Right lung (tissue), 5 donors: ENCODE data around the gene SORCS2. TPM values are rescaled to one million over a fixed set of nuclear protein-coding genes. Genes with fewer than 3 reads are reported as not detected.
"Not testable (repeated sequence)": the region's sequence is repeated elsewhere in the genome, so short reads cannot be mapped to it uniquely, and the experiment has no call there.

Experiments used
- DNase-seq, 2 donors: peaks; one replicate each; pipeline ENCODE4 v3.0.0-alpha.2; 2013
- polyA plus RNA-seq, 5 donors: library from polyadenylated mRNA; unstranded; fragments of 120-200 nt; gene quantifications; one replicate each; pipeline versions ENCODE4 v1.2.1 to v1.2.3, GENCODE V29; 2013; ENCODE audit warnings: inconsistent platforms in 1 of 5, low replicate concordance in 1 of 5; ENCODE audit not compliant: insufficient read length in 5 of 5, insufficient read depth in 1 of 5

SORCS2 gene
- polyA plus RNA-seq, 5 donors = 4.8 to 8.6 (median 5.8) TPM

- no peak for DNase-seq
Measured at GRCh38 chr4:7575426-7575825, 383.1 kb downstream of the SORCS2 start.

DNA sequence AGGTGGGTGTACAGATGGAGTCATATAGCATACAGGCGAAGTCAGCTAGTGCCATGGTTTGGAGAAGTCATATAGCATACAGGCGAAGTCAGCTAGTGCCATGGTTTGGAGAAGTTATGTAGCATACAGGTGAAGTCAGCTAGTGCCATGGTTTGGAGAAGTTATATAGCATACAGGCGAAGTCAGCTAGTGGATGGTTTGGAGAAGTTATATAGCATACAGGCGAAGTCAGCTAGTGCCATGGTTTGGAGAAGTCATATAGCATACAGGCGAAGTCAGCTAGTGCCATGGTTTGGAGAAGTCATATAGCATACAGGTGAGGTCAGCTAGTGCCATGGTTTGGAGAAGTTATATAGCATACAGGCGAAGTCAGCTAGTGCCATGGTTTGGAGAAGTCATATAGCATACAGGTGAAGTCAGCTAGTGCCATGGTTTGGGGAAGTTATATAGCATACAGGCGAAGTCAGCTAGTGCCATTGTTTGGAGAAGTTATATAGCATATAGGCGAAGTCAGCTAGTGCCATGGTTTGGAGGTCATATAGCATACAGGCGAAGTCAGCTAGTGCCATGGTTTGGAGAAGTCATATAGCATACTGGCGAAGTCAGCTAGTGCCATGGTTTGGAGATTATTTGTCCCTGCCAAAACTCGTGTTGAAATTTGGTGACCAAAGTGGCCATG is 385.2 kb downstream of the SORCS2 start:
- not testable (repeated sequence) for DNase-seq

GRCh38 chr4:7581477-7581876 is 389.1 kb downstream of the SORCS2 start:
- DNase-seq = peak; percentile 37 to 46

- DNase-seq = no peak
Measured at GRCh38 chr4:7582313-7583097, 390.2 kb downstream of the SORCS2 start.

GRCh38 chr4:7584098-7584497 is 391.8 kb downstream of the SORCS2 start:
- no peak for DNase-seq

DNA sequence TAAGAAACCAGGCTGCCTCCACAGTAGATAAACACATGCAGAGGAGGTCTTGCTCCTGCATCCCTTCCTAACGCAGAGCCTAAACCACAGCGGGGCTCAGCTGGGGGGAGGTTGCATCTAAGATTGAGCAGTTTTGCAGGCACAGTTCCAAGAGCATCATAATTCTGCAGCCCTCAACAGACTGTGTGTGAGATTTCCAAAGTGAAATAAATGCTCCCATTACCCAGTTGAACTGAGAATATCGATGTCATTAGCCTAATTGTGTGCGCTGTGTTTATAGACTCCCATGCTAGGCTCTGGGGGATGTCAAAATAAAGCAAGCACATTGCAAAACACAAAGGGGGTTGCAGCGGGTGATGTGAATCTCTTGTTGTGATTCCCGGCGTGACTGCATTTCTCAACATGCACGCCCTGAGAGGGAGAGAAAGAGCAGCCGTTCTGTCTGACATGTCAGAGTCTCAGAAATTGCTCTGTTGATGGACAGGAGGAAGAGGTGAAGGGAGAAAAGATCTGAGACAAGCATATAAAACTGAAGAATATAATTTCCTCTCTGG is 392.3 kb downstream of the SORCS2 start:
- no peak for DNase-seq

DNA sequence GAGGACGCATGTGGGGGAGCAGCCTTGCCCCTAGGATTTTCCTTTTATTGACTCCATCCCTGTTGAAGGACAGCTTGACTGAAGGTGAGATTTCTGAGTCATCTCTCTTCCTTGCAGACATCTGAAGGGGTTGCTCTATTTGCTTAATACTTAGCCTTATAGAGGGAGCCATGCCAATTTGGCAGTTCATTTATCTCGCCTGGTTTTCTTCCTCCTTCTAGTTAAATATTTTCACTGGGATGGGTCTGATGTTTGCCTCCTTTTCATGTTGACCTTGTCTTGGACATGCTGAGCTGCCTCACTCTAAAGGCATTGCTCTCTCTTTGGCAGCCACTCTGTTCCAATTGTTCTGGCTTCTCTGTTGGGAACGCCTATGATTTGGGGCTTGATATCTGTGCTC is 393.4 kb downstream of the SORCS2 start:
- DNase-seq = no peak

- DNase-seq = no peak
Measured at GRCh38 chr4:7587433-7588405, 395.4 kb downstream of the SORCS2 start.

DNA sequence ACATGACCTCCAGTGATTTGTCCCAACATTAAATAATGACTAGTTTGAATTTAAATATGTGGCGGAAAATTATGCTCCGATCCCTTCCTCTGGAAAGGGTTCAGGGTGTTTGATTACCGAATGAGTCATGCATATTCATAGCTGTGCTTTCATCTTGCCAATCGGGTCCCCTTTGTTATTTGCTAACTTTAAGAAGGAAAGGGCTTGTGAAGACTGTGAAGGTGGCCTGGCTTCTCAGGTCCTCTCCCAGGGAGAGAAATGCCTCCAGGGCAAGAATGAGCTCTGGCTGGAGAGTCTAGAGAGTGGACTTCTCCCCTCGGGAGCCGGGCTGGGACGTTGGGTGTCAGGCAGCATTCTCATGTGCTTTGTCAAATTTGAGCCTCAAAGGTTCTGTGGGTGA is 397.9 kb downstream of the SORCS2 start:
- no peak for DNase-seq

- no peak for DNase-seq
Measured at GRCh38 chr4:7590899-7591298, 398.6 kb downstream of the SORCS2 start.

DNA sequence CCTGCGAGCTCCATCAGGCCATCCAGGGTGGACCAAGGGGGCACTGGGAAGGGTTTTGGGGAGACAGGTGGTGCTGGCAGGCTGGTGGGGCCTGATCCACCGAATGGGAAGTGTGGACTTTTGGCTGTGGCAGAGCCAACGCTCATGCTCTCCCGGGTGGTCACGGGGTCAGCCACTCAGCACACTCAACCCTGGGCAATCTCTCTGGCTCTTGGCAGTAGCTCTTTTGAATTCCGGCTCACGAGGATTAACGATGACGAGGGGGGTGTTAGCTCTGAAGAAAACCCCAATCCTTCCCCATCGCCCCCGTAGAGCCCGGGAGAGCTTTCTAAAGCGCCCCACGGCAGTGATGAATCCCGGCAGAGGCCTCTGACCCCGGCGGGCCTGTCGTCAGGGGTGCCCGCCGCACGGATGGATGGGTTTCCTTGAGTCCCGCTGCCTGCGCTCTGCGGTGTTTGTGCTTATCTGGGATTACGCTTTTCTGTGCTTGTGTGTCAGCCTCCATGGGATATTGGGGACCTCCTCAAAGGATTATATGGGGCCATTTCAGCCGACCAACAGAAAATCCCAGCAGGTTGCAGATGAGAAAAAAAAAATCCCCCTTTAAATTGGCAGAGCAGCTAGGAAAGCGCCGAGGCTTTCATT is 399.2 kb downstream of the SORCS2 start:
- no peak for DNase-seq

DNA sequence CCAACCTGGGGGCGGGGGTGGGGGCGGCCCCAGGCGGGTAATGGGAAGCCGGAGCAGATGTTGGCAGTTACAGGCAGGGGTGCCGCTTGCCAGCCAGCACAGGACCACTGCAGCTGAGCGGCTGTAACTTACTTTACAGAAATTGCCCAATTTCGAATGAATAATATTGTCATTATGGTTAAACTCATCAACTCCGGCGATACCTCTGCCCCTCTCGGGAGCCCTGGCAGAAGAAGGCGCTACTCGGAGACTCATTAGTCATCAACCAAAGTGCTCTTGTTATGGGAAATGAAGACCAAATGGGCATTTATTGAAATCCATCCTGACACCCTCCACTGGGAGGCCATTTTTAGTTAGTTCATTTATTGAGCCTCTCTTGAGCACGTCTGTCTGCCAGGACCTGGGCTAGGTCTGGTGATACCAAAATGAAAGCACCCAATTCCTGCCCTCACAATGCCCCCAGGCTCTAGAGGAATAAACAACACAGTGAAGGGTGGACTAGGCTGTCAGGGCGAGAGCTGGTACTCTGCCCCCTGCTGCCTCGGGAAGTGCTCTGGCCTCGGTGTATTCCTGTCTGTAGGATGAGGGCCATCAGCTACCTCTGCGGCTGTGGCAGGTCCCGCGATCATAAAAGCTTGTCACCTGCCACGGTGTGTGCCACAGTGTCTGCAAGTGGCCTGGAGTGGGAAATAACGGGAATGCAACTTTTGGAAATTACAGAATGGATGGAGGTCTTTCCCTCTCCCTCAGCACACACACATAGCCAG is 401.5 kb downstream of the SORCS2 start:
- DNase-seq = no peak

DNA sequence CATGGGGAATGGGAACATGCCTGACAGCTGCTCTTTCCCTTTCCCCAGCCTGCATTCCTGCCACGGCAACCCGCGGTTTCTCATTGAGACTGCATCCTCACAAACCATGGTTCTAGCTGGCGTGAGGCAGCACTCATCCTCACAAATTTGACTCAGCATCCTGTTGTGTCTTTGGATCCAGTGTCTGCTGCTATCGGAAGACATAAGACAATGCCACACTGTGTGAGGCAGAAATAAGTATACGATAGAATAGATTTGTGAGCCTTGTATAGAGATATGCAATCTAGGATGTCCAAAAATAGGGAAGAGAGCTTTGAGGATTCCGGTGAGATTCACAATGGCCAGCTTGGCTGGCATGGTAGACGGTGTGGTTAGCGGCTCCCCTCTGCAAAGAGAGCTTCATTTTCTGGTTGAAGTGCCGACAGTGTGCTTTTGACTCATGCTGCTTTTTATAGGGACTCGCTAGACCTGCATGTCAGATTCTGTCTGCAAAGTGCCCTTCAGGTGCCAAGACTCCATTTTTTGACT is 403.7 kb downstream of the SORCS2 start:
- no peak for DNase-seq

GRCh38 chr4:7596918-7597606 is 404.7 kb downstream of the SORCS2 start:
- no peak for DNase-seq

DNA sequence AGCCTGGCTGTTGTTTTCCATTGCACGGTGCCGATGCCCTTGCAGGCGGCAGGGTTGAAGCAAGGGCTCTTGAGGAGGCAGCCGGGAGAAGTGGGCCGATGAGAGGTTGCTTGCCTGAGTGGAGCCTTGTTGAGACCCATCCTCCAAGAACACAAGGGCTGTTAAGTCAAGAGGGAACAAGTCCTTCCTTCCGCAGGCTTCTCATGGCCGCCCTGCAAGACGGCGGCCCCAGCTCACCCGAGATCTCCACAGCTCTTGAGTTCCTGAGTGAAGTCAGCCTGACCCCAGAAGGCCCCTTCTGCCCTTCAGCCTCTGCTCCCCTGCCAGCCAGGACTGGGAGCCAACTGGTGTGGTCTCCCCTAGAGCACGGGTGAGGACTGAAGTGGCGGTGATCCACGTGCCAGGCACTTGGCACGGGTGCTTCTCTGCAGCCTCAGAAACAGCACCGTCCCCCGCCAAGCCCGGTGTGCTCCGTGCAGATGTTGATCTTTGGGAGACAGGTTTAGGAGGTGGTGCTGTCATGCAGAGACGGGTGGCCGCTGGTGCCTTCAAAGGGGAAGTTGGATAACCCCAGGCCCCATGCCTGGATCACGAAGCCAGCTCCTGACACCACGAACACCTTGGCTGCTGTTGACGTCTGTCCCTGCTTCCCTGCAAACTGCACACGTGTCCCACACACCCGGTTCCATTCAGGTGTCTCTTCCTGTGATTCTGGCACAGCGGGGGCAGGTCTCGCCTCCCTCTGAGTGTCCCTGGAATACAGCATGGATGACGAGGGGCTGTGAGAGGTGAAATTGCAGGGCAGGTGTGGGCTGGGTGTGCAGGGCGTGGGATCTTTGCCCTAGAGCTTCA is 406.8 kb downstream of the SORCS2 start:
- peak; percentile 55 to 58 for DNase-seq

DNA sequence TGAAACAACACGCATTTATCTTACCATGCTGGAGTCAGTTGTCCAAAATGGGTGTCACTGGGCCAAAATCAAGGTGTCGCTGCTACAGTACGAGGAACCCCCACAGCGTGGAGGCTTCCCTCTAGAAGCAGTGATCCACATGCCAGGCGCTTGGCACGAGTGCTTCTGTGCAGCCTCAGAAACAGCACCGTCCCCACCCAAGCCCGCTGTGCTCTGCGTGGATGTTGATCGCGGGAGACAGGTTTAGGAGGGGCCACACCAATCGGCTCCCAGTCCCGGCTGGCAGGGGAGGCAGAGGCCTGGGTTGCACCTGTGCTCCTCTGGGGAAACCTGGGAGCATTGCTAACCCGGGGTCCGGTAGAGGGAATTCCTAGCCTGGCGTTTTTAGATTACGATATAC is 407.9 kb downstream of the SORCS2 start:
- DNase-seq = no peak

- DNase-seq = not testable (repeated sequence)
Measured at GRCh38 chr4:7602166-7602565, 409.8 kb downstream of the SORCS2 start.

GRCh38 chr4:7607156-7607910 is 415.0 kb downstream of the SORCS2 start:
- DNase-seq = peak; percentile 14 to 31
